Measurements from ENCODE around the gene CT47A7. TPM values are rescaled to one million over a fixed set of nuclear protein-coding genes. Genes with fewer than 3 reads are reported as not detected.
"Not testable (repeated sequence)": the region's sequence is repeated elsewhere in the genome, so short reads cannot be mapped to it uniquely, and the experiment has no call there.

Gene CT47A7
- total RNA-seq = not detected in 2 replicates
- long read RNA-seq = 0 reads

GRCh38 chrX:120956500-120956899 lies at the start of gene CT47A7:
TSS of gene CT47A7 (minus strand) at chrX:120956600. CDS start at chrX:120956345, 255 bp downstream.
- not testable (repeated sequence) for H3K9me3 Mint-ChIP-seq (ENCODE audit: unreplicated experiment); DNase-seq (ENCODE audit: extremely low spot score, unreplicated experiment); H3K36me3 Mint-ChIP-seq (ENCODE audit: unreplicated experiment); H3K27ac Mint-ChIP-seq (ENCODE audit: unreplicated experiment); H3K4me1 Mint-ChIP-seq (ENCODE audit: unreplicated experiment); H3K27me3 Mint-ChIP-seq (ENCODE audit: unreplicated experiment); H3K4me3 Mint-ChIP-seq (ENCODE audit: unreplicated experiment)

DNA sequence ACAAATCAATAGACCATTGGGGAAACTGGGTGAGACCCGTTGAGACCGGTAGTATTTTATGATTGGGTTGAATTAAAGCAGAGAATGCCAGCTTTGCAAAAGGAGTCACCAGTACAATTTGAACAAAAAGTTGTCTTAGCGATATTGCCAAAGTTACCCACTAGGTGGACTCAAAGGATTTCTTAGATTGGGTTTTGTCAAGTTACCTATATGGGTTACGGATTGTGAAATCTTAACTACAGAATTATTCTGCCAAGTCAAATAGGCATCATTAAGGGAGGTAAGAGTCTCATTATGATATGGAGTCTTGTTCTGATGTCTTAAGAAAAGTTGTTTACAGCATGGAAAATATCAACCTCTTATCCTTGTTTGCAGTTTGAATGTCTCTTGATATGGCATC lies 44.2 kb upstream of the CT47A7 start:
- no peaks in the 10 kb centered on the region for H3K36me3 Mint-ChIP-seq (ENCODE audit: unreplicated experiment)

DNA sequence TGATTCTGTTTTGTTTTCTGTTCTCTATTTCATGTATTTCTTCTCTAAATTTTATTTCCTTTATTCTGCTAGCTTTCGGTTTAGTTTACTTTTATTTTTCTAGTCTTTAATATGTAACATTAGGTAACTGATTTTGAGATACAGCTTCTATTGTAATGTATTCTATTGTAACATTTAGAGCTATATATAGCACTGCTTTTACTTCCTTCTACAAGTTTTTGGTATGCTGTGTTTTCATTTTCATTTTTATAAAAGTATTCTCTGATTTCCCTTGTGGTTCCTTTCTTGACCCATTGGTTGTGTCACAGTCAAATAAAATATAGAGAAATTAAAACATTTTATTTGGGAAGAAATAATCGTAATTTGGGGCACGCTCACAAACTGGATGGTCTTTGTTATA lies 43.0 kb upstream of the CT47A7 start:
- DNase-seq (ENCODE audit: extremely low spot score, unreplicated experiment) = no peak
- H3K9me3 Mint-ChIP-seq (ENCODE audit: unreplicated experiment) = no peaks in the 10 kb centered on the region
- H3K36me3 Mint-ChIP-seq (ENCODE audit: unreplicated experiment) = no peaks in the 10 kb centered on the region

More for the DNA sequence above, 44.2 kb upstream of the CT47A7 start:
- TF ChIP-seq, protein P1, sequence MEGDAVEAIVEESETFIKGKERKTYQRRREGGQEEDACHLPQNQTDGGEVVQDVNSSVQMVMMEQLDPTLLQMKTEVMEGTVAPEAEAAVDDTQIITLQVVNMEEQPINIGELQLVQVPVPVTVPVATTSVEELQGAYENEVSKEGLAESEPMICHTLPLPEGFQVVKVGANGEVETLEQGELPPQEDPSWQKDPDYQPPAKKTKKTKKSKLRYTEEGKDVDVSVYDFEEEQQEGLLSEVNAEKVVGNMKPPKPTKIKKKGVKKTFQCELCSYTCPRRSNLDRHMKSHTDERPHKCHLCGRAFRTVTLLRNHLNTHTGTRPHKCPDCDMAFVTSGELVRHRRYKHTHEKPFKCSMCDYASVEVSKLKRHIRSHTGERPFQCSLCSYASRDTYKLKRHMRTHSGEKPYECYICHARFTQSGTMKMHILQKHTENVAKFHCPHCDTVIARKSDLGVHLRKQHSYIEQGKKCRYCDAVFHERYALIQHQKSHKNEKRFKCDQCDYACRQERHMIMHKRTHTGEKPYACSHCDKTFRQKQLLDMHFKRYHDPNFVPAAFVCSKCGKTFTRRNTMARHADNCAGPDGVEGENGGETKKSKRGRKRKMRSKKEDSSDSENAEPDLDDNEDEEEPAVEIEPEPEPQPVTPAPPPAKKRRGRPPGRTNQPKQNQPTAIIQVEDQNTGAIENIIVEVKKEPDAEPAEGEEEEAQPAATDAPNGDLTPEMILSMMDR (IDR thresholded peaks at IDR 0.05) = peak; percentile 27
- H3K9me3 Mint-ChIP-seq (ENCODE audit: unreplicated experiment) = no peaks in the 10 kb centered on the region
- H3K4me1 Mint-ChIP-seq (ENCODE audit: unreplicated experiment) = no peaks in the 10 kb centered on the region
- no peak overlapping the region for H3K4me3 Mint-ChIP-seq (ENCODE audit: unreplicated experiment)
- DNase-seq (ENCODE audit: extremely low spot score, unreplicated experiment) = no peak
- no peak overlapping the region for H3K27ac Mint-ChIP-seq (ENCODE audit: unreplicated experiment)
- no peaks in the 10 kb centered on the region for H3K27me3 Mint-ChIP-seq (ENCODE audit: unreplicated experiment)

GRCh38 chrX:120985660-120986059 lies 29.3 kb upstream of the CT47A7 start, which contains the start of gene CT47A1:
TSS of gene CT47A1 (minus strand) at chrX:120985760. CDS start at chrX:120985529, 231 bp downstream.
- H3K36me3 Mint-ChIP-seq (ENCODE audit: unreplicated experiment); DNase-seq (ENCODE audit: extremely low spot score, unreplicated experiment); H3K4me1 Mint-ChIP-seq (ENCODE audit: unreplicated experiment); H3K4me3 Mint-ChIP-seq (ENCODE audit: unreplicated experiment); H3K27me3 Mint-ChIP-seq (ENCODE audit: unreplicated experiment); H3K27ac Mint-ChIP-seq (ENCODE audit: unreplicated experiment); H3K9me3 Mint-ChIP-seq (ENCODE audit: unreplicated experiment): not testable (repeated sequence)

More for the DNA sequence above, 43.0 kb upstream of the CT47A7 start:
- Mint-ChIP-seq H3K4me1 (ENCODE audit: unreplicated experiment) (no peaks in the 10 kb centered on the region), H3K4me3 (ENCODE audit: unreplicated experiment) (no peak overlapping the region), H3K27me3 (ENCODE audit: unreplicated experiment) (no peaks in the 10 kb centered on the region), H3K27ac (ENCODE audit: unreplicated experiment) (no peak overlapping the region)
- TF ChIP-seq, protein P1 (IDR thresholded peaks at IDR 0.05) = no peak

Other genes starting within 250 kb of the CT47A7 start
- not detected in 2 replicates for gene CT47B1, start 80.7 kb downstream of the CT47A7 start, total RNA-seq
- not detected in 2 replicates for gene CT47A11, start 19.4 kb downstream of the CT47A7 start, total RNA-seq
- gene CT47A10, start 14.6 kb downstream of the CT47A7 start, total RNA-seq = not detected in 2 replicates
- gene CT47A9, start 9.7 kb downstream of the CT47A7 start, total RNA-seq = not detected in 2 replicates
- gene CT47A8, start 4.9 kb downstream of the CT47A7 start, total RNA-seq = not detected in 2 replicates
- not detected in 2 replicates for gene CT47A6, start 4.9 kb upstream of the CT47A7 start, total RNA-seq
- not detected in 2 replicates for gene CT47A5, start 9.7 kb upstream of the CT47A7 start, total RNA-seq
- not detected in 2 replicates for gene CT47A4, start 14.6 kb upstream of the CT47A7 start, total RNA-seq
- gene CT47A3, start 19.5 kb upstream of the CT47A7 start, total RNA-seq = not detected in 2 replicates
- gene CT47A2, start 24.3 kb upstream of the CT47A7 start, total RNA-seq = not detected in 2 replicates
- not detected in 2 replicates for gene CT47A1, start 29.2 kb upstream of the CT47A7 start, total RNA-seq
- 0.31 and 0.40 TPM in 2 replicates for gene GLUD2, start 91.0 kb upstream of the CT47A7 start, total RNA-seq